Common myeloid progenitor, CD34-positive (primary cell): ENCODE results near the gene PLEKHG4B.

Source experiments
- CTCF ChIA-PET: fragments of 350-600 bp; sonication (Branson Sonifier 250); formaldehyde crosslinking; loops from one replicate; lab custom pipeline; 2021; ENCODE audit warnings: antibody characterized with exemption; lab: Charles Lee
- POLR2A ChIA-PET: fragments of 350-600 bp; sonication (Branson Sonifier 250); formaldehyde crosslinking; loops from one replicate; lab custom pipeline; 2021; ENCODE audit warnings: antibody characterized with exemption; lab: Charles Lee
- DNase-seq, 3 donors: peaks; one replicate each; pipeline versions ENCODE4 v3.0.0 to v3.0.0-alpha.2; 2013
- H3K27ac ChIP-seq, 2 experiments: 1 replicate in 1 of 2; 2 replicates in 1 of 2; pipeline ENCODE4 v1.7.0; 2013; ENCODE audit warnings: inconsistent platforms in 2 of 2, low read length in 2 of 2, mild to moderate bottlenecking in 2 of 2, low read depth in 1 of 2, moderate library complexity in 1 of 2; ENCODE audit not compliant: severe bottlenecking in 2 of 2, insufficient read depth in 1 of 2, poor library complexity in 1 of 2
- H3K27me3 ChIP-seq, 5 experiments: replicated peaks in 2 of 5; 1 replicate in 3 of 5; 2 replicates in 2 of 5; pipeline versions ENCODE4 v1.6.1 to v1.7.0; 2013; ENCODE audit warnings: low read length in 4 of 5, mild to moderate bottlenecking in 2 of 5, moderate library complexity in 2 of 5, inconsistent platforms in 1 of 5; ENCODE audit not compliant: insufficient read depth in 5 of 5, control insufficient read depth in 4 of 5
- H3K36me3 ChIP-seq, 4 experiments: 1 replicate in 2 of 4; 2 replicates in 2 of 4; pipeline versions ENCODE4 v1.6.1 to v1.7.0; 2013; ENCODE audit warnings: low read length in 3 of 4, control low read depth in 1 of 4, mild to moderate bottlenecking in 1 of 4; ENCODE audit not compliant: control insufficient read depth in 4 of 4, insufficient read depth in 4 of 4
- H3K4me1 ChIP-seq, 4 experiments: 1 replicate in 3 of 4; 2 replicates in 1 of 4; pipeline versions ENCODE4 v1.6.1 to v1.7.1; 2013; ENCODE audit warnings: low read length in 3 of 4, mild to moderate bottlenecking in 3 of 4, control low read depth in 1 of 4, inconsistent platforms in 1 of 4, moderate library complexity in 1 of 4; ENCODE audit not compliant: control insufficient read depth in 4 of 4, insufficient read depth in 4 of 4; ENCODE audit errors: control extremely low read depth in 1 of 4
- H3K4me3 ChIP-seq, 7 experiments: 1 replicate in 4 of 7; 2 replicates in 3 of 7; pipeline versions ENCODE4 v1.5.1 to v1.7.0; 2013; ENCODE audit warnings: mild to moderate bottlenecking in 7 of 7, low read length in 6 of 7, moderate library complexity in 6 of 7, inconsistent platforms in 2 of 7, low read depth in 2 of 7, control low read depth in 1 of 7; ENCODE audit not compliant: insufficient read depth in 4 of 7, control insufficient read depth in 1 of 7; ENCODE audit errors: extremely low read depth in 1 of 7
- H3K9me3 ChIP-seq, 5 experiments: 1 replicate in 4 of 5; 2 replicates in 1 of 5; pipeline versions ENCODE4 v1.6.1 to v1.7.1; 2013; ENCODE audit warnings: low read length in 4 of 5, mild to moderate bottlenecking in 2 of 5, inconsistent platforms in 1 of 5, low read depth in 1 of 5, moderate library complexity in 1 of 5; ENCODE audit not compliant: control insufficient read depth in 4 of 5, insufficient read depth in 2 of 5; ENCODE audit errors: control extremely low read depth in 1 of 5
- WGBS: methylation state at CpG from one replicate; pipeline ENCODE4 v1.1.5; 2013; ENCODE audit not compliant: insufficient coverage; 5-methylcytosine and 5-hydroxymethylcytosine counted together

Gene PLEKHG4B

GRCh38 chr5:204966-205670, 113.2 kb downstream of the PLEKHG4B start:
- ChIA-PET POLR2A (interaction anchor here (0.7 kb wide), 1 partner anchor 15 kb away, joined by 3 read pairs; no protein-coding TSS in a partner anchor), CTCF (interaction anchor here (1.3 kb wide), 1 partner anchor 17 kb away, joined by 4 read pairs; no protein-coding TSS in a partner anchor)
- Histone ChIP-seq H3K4me3 (no peak overlapping the region), H3K27me3 (no peaks in the 10 kb centered on the region), H3K36me3 (peaks cover 6 to 50% (median 32%) of the 10 kb centered on the region in 4 experiments), H3K9me3 (no peaks in the 10 kb centered on the region), H3K4me1 (no peaks in the 10 kb centered on the region), H3K27ac (no peak overlapping the region)
- no peak for DNase-seq
- 98% methylated on average over 30 of the region's 30 CpGs for WGBS

- Histone ChIP-seq H3K4me1 (no peaks in the 10 kb centered on the region), H3K9me3 (no peaks in the 10 kb centered on the region), H3K36me3 (peaks cover 6 to 50% (median 32%) of the 10 kb centered on the region in 4 experiments), H3K27ac (no peak overlapping the region), H3K4me3 (no peak overlapping the region), H3K27me3 (no peaks in the 10 kb centered on the region)
- no peak for DNase-seq
- 95% methylated on average over 10 of the region's 11 CpGs for whole genome bisulfite sequencing
- CTCF ChIA-PET = interaction anchor here (1.3 kb wide), 1 partner anchor 8 kb away, joined by 3 read pairs; no protein-coding TSS in a partner anchor
- POLR2A ChIA-PET = no interaction called here
Observed at GRCh38 chr5:206406-206805, 114.4 kb downstream of the PLEKHG4B start.

- Histone ChIP-seq H3K9me3 (no peaks in the 10 kb centered on the region), H3K27ac (no peak overlapping the region), H3K27me3 (no peaks in the 10 kb centered on the region), H3K36me3 (peaks cover 6 to 50% (median 32%) of the 10 kb centered on the region in 4 experiments), H3K4me1 (no peaks in the 10 kb centered on the region), H3K4me3 (no peak overlapping the region)
- ChIA-PET CTCF (interaction anchor here (1.1 to 1.5 kb wide), 3 partner anchors 8 to 16 kb away, joined by 3 to 4 read pairs (median 3); partner anchors contain the start of gene LRRC14B), POLR2A (no interaction called here)
- 95% methylated on average over 6 of the region's 8 CpGs for WGBS
- DNase-seq = no peak
Observed at GRCh38 chr5:206927-207536, 115.1 kb downstream of the PLEKHG4B start.

GRCh38 chr5:207599-207998, 115.6 kb downstream of the PLEKHG4B start:
- POLR2A ChIA-PET = no interaction called here
- Histone ChIP-seq H3K9me3 (no peaks in the 10 kb centered on the region), H3K4me3 (no peak overlapping the region), H3K27ac (no peak overlapping the region), H3K27me3 (no peaks in the 10 kb centered on the region), H3K36me3 (peaks cover 6 to 50% (median 32%) of the 10 kb centered on the region in 4 experiments), H3K4me1 (no peaks in the 10 kb centered on the region)
- CTCF ChIA-PET = interaction anchor here (1.1 to 1.6 kb wide), 4 partner anchors 9 to 19 kb away, joined by 3 to 4 read pairs (median 4); partner anchors contain the start of gene LRRC14B
- no peak for DNase-seq
- WGBS = 100% methylated on average over 8 of the region's 14 CpGs

- H3K27me3 ChIP-seq = no peaks in the 10 kb centered on the region
- no peaks in the 10 kb centered on the region for H3K9me3 ChIP-seq
- H3K36me3 ChIP-seq = peaks cover 5 to 47% (median 30%) of the 10 kb centered on the region in 4 experiments
- CTCF ChIA-PET = interaction anchor here (1.6 kb wide), 1 partner anchor 20 kb away, joined by 4 read pairs; no protein-coding TSS in a partner anchor
- no peak for DNase-seq
- no peaks in the 10 kb centered on the region for H3K4me1 ChIP-seq
- POLR2A ChIA-PET = no interaction called here
- no peak overlapping the region for H3K27ac ChIP-seq
- H3K4me3 ChIP-seq = no peak overlapping the region
- WGBS = 96% methylated on average over 10 of the region's 15 CpGs
Observed at GRCh38 chr5:208449-209114, 116.6 kb downstream of the PLEKHG4B start.

- H3K27me3 ChIP-seq = no peaks in the 10 kb centered on the region
- no peak for DNase-seq
- H3K27ac ChIP-seq = no peak overlapping the region
- no peak overlapping the region for H3K4me3 ChIP-seq
- ChIA-PET CTCF (interaction anchor here (0.7 to 1.2 kb wide), 4 partner anchors 10 to 218 kb away, joined by 3 to 4 read pairs (median 4); partner anchors contain the start of gene LRRC14B), POLR2A (no interaction called here)
- WGBS = 95% methylated on average over 8 of the region's 12 CpGs
- H3K36me3 ChIP-seq = peaks cover 0 to 11% (median 5%) of the 10 kb centered on the region in 4 experiments
- H3K9me3 ChIP-seq = no peaks in the 10 kb centered on the region
- H3K4me1 ChIP-seq = peaks cover 0 to 12% (median under 1%) of the 10 kb centered on the region in 4 experiments
Observed at GRCh38 chr5:213803-214395, 121.9 kb downstream of the PLEKHG4B start.
